CD14-positive monocyte (primary cell): Measurements from ENCODE around the gene FEM1A. TPM values are rescaled to one million over a fixed set of nuclear protein-coding genes. Genes with fewer than 3 reads are reported as not detected.

Experiments
- DNase-seq, 3 donors: peaks; one replicate each; pipeline ENCODE4 v3.0.0-alpha.2; 2011 to 2022
- H2AFZ ChIP-seq: 2 replicates; pipeline ENCODE4 v1.6.0; 2012; ENCODE audit warnings: mild to moderate bottlenecking, low read depth, low read length, inconsistent platforms; ENCODE audit not compliant: insufficient read depth, poor library complexity, severe bottlenecking
- H3K27ac ChIP-seq, 2 donors: 1 replicate in 1 of 2; 2 replicates in 1 of 2; pipeline ENCODE4 v1.5.1; 2012 to 2013; ENCODE audit warnings: low read length in 2 of 2, control low read depth in 1 of 2, inconsistent platforms in 1 of 2, low read depth in 1 of 2, mild to moderate bottlenecking in 1 of 2
- H3K27me3 ChIP-seq, 2 donors: one replicate each; pipeline versions ENCODE4 v1.6.0 to v1.6.1; 2011 to 2013; ENCODE audit warnings: low read length in 2 of 2; ENCODE audit not compliant: control insufficient read depth in 2 of 2, insufficient read depth in 2 of 2
- H3K36me3 ChIP-seq, 2 donors: replicated peaks in 1 of 2; 1 replicate in 1 of 2; 2 replicates in 1 of 2; pipeline versions ENCODE4 v1.5.1 to v1.6.1; 2012 to 2013; ENCODE audit warnings: low read length in 2 of 2, control low read depth in 1 of 2, inconsistent platforms in 1 of 2, mild to moderate bottlenecking in 1 of 2; ENCODE audit not compliant: insufficient read depth in 2 of 2, control insufficient read depth in 1 of 2
- H3K4me1 ChIP-seq, 2 donors: 1 replicate in 1 of 2; 2 replicates in 1 of 2; pipeline versions ENCODE4 v1.5.1 to v1.6.1; 2012 to 2013; ENCODE audit warnings: low read length in 2 of 2, control low read depth in 1 of 2, inconsistent platforms in 1 of 2, mild to moderate bottlenecking in 1 of 2, moderate library complexity in 1 of 2; ENCODE audit not compliant: insufficient read depth in 2 of 2, control insufficient read depth in 1 of 2
- H3K4me2 ChIP-seq: replicated peaks from 2 replicates; pipeline ENCODE3; 2012; ENCODE audit warnings: low read length, moderate library complexity, mild to moderate bottlenecking; ENCODE audit not compliant: poor library complexity, severe bottlenecking; ENCODE audit errors: extremely low read depth
- H3K4me3 ChIP-seq, 3 experiments: fragments of 200-600 bp in 1 of 3; sonication (generic) in 1 of 3; replicated peaks in 1 of 3; 1 replicate in 2 of 3; 2 replicates in 1 of 3; pipeline ENCODE4 v1.5.1; 2011 to 2013; ENCODE audit warnings: low read length in 3 of 3, mild to moderate bottlenecking in 3 of 3, control low read depth in 2 of 3, low read depth in 2 of 3, inconsistent platforms in 1 of 3, moderate library complexity in 1 of 3
- H3K79me2 ChIP-seq: 2 replicates; pipeline ENCODE4 v1.6.0; 2012; ENCODE audit warnings: mild to moderate bottlenecking, control low read depth, inconsistent platforms, low read length, moderate library complexity; ENCODE audit not compliant: insufficient read depth
- H3K9ac ChIP-seq: 2 replicates; pipeline ENCODE4 v1.6.0; 2017; ENCODE audit warnings: low read length, mild to moderate bottlenecking; ENCODE audit not compliant: insufficient read depth, poor library complexity, severe bottlenecking
- H3K9me3 ChIP-seq, 2 donors: replicated peaks in 1 of 2; 1 replicate in 1 of 2; 2 replicates in 1 of 2; pipeline versions ENCODE4 v1.5.1 to v1.6.1; 2012 to 2013; ENCODE audit warnings: low read length in 2 of 2, control low read depth in 1 of 2; ENCODE audit not compliant: control insufficient read depth in 1 of 2, insufficient read depth in 1 of 2
- H4K20me1 ChIP-seq: 2 replicates; pipeline ENCODE4 v1.6.0; 2012; ENCODE audit warnings: mild to moderate bottlenecking, low read length, control low read depth, moderate library complexity; ENCODE audit not compliant: insufficient read depth
- H3K27ac Mint-ChIP-seq, 7 donors: one replicate each; pipeline ENCODE4 v1.8.0; 2020; ENCODE audit warnings: mild to moderate bottlenecking in 7 of 7, mixed read lengths in 7 of 7, moderate library complexity in 6 of 7, inconsistent platforms in 2 of 7
- H3K27me3 Mint-ChIP-seq, 3 donors: one replicate each; pipeline ENCODE4 v1.8.0; 2021 to 2022; ENCODE audit warnings: low read depth in 3 of 3, mild to moderate bottlenecking in 3 of 3, mixed read lengths in 3 of 3, moderate library complexity in 3 of 3, inconsistent platforms in 1 of 3
- H3K36me3 Mint-ChIP-seq, 2 donors: one replicate each; pipeline ENCODE4 v1.8.0; 2020; ENCODE audit warnings: mixed read lengths in 2 of 2, inconsistent platforms in 1 of 2, mild to moderate bottlenecking in 1 of 2
- H3K4me1 Mint-ChIP-seq: one replicate; pipeline ENCODE4 v1.8.0; 2020; ENCODE audit warnings: mild to moderate bottlenecking, mixed read lengths
- H3K4me3 Mint-ChIP-seq, 2 donors: one replicate each; pipeline ENCODE4 v1.8.0; 2020; ENCODE audit warnings: mild to moderate bottlenecking in 2 of 2, mixed read lengths in 2 of 2, moderate library complexity in 1 of 2
- H3K9me3 Mint-ChIP-seq, 7 donors: one replicate each; pipeline ENCODE4 v1.8.0; 2020 to 2022; ENCODE audit warnings: mixed read lengths in 7 of 7, mild to moderate bottlenecking in 6 of 7, moderate library complexity in 6 of 7, inconsistent platforms in 2 of 7
- CTCF ChIP-seq: fragments of 200-600 bp; IDR thresholded peaks from one replicate; pipeline ENCODE4 v1.8.0; 2022; ENCODE audit warnings: antibody characterized with exemption, mild to moderate bottlenecking
- WGBS: methylation state at CpG from one replicate; pipeline ENCODE4 v1.1.5; 2013; ENCODE audit warnings: missing lambda C conversion rate; ENCODE audit not compliant: insufficient coverage; 5-methylcytosine and 5-hydroxymethylcytosine counted together
- intact Hi-C, 2 donors: fragments of 100-400 bp; cut with micrococcal nuclease; formaldehyde crosslinking; loops; one replicate each; pipeline versions ENCODE4 v1.15.0 to v1.15.1; 2023
- polyA plus RNA-seq, 3 donors: library from polyadenylated mRNA; depleted of rRNA in 1 of 3; unstranded in 2 of 3; stranded (reverse) in 1 of 3; fragments of 300-500 nt in 2 of 3; fragments of >200 nt in 1 of 3; fragmentation: Illumina TruSeq in 2 of 3; gene quantifications; 1 replicate in 2 of 3; 2 replicates in 1 of 3; pipeline ENCODE4 v1.2.3, GENCODE V29; 2012 to 2021

The FEM1A gene
- polyA plus RNA-seq, 3 donors = 2.1 to 4.2 (median 2.4) TPM

- no peak overlapping the region for H3K9ac ChIP-seq
- H4K20me1 ChIP-seq = peaks cover 34% of the 10 kb centered on the region
- no peak overlapping the region for H2AFZ ChIP-seq
- Mint-ChIP-seq H3K9me3 (no peaks in the 10 kb centered on the region), H3K4me3 (no peak overlapping the region), H3K27ac (peak overlapping the region in 2 of 7 donors; percentile 42 to 78), H3K27me3 (peaks cover 0 to 6% (median 2%) of the 10 kb centered on the region in 3 donors), H3K36me3 (peaks cover 31 to 65% of the 10 kb centered on the region in 2 donors), H3K4me1 (peaks cover 21% of the 10 kb centered on the region)
- H3K4me3 ChIP-seq = no peak overlapping the region
- no peak overlapping the region for H3K27ac ChIP-seq
- TF ChIP-seq CTCF = no peak
- WGBS = 93% methylated on average over 9 of the region's 11 CpGs
- no peaks in the 10 kb centered on the region for H3K9me3 ChIP-seq
- H3K4me2 ChIP-seq = no peak overlapping the region
- H3K79me2 ChIP-seq = peaks cover 51% of the 10 kb centered on the region
- peaks cover 20 to 27% of the 10 kb centered on the region in 2 donors for H3K4me1 ChIP-seq
- H3K27me3 ChIP-seq = no peaks in the 10 kb centered on the region
- DNase-seq = no peak
- peaks cover 31 to 45% of the 10 kb centered on the region in 2 donors for H3K36me3 ChIP-seq
- intact Hi-C loops = loop anchor here in 1 of 2 donors (5.0 kb wide), 1 partner anchor 123 kb away; the partner anchor contains the start of gene MYDGF
Observed at GRCh38 chr19:4794971-4795370, 3.4 kb downstream of the FEM1A start.

- no peak overlapping the region for H3K4me3 Mint-ChIP-seq
Observed at GRCh38 chr19:4795400-4795799, 3.9 kb downstream of the FEM1A start.

More at GRCh38 chr19:4795400-4795799, 3.9 kb downstream of the FEM1A start:
- Mint-ChIP-seq H3K36me3 (peaks cover 31 to 66% of the 10 kb centered on the region in 2 donors), H3K9me3 (no peaks in the 10 kb centered on the region), H3K4me1 (peaks cover 21% of the 10 kb centered on the region), H3K27me3 (peaks cover 0 to 2% (median 2%) of the 10 kb centered on the region in 3 donors), H3K27ac (peak overlapping the region in 3 of 7 donors; percentile 15 to 78 (median 42))
- no peak for TF ChIP-seq CTCF
- Histone ChIP-seq H3K4me2 (no peak overlapping the region), H3K9me3 (no peaks in the 10 kb centered on the region), H3K4me3 (no peak overlapping the region), H3K4me1 (peaks cover 19 to 26% of the 10 kb centered on the region in 2 donors), H3K27me3 (no peaks in the 10 kb centered on the region), H2AFZ (no peak overlapping the region), H4K20me1 (peaks cover 34% of the 10 kb centered on the region), H3K79me2 (peaks cover 51% of the 10 kb centered on the region), H3K9ac (no peak overlapping the region), H3K36me3 (peaks cover 31 to 45% of the 10 kb centered on the region in 2 donors), H3K27ac (no peak overlapping the region)
- WGBS = 100% methylated on average over 3 of the region's 9 CpGs
- intact Hi-C loops = no loop called here
- DNase-seq = no peak
